B cell (primary cell): ENCODE measurements around the gene ITGA5. TPM values are rescaled to one million over a fixed set of nuclear protein-coding genes. Genes with fewer than 3 reads are reported as not detected.

ENCODE experiments used
- ATAC-seq: fragments of 200-7000 bp; cut with Tn5 transposase; one replicate; pipeline ENCODE4 v1.10.0; 2021; ENCODE audit warnings: low read depth, mild to moderate bottlenecking, moderate number of reproducible peaks, moderate library complexity
- CTCF ChIA-PET: fragments of 350-600 bp; sonication (Branson Sonifier 250); formaldehyde crosslinking; loops from one replicate; lab custom pipeline; 2021; ENCODE audit warnings: antibody characterized with exemption, inconsistent platforms; lab: Charles Lee
- POLR2A ChIA-PET: fragments of 350-600 bp; sonication (Branson Sonifier 250); formaldehyde crosslinking; loops from one replicate; lab custom pipeline; 2021; ENCODE audit warnings: antibody characterized with exemption; lab: Charles Lee
- DNase-seq: peaks from one replicate; pipeline ENCODE4 v3.0.0; 2013
- H2AFZ ChIP-seq: 2 replicates; pipeline ENCODE4 v1.6.1; 2012; ENCODE audit warnings: mild to moderate bottlenecking, low read depth, low read length; ENCODE audit not compliant: insufficient read depth, poor library complexity, severe bottlenecking
- H3K27ac ChIP-seq, 2 donors: 1 replicate in 1 of 2; 2 replicates in 1 of 2; pipeline ENCODE4 v1.5.1; 2012 to 2013; ENCODE audit warnings: low read length in 2 of 2, mild to moderate bottlenecking in 2 of 2, moderate library complexity in 1 of 2
- H3K27me3 ChIP-seq, 4 experiments: fragments of 200-600 bp in 1 of 4; sonication (generic) in 1 of 4; replicated peaks in 1 of 4; 1 replicate in 2 of 4; 2 replicates in 2 of 4; pipeline versions ENCODE4 v1.6.1 to v1.7.0; 2013 to 2016; ENCODE audit warnings: low read length in 3 of 4, mild to moderate bottlenecking in 2 of 4, mixed read lengths in 1 of 4, moderate library complexity in 1 of 4; ENCODE audit not compliant: insufficient read depth in 4 of 4, control insufficient read depth in 3 of 4; ENCODE audit errors: control extremely low read depth in 1 of 4
- H3K36me3 ChIP-seq, 2 experiments: replicated peaks in 1 of 2; 1 replicate in 1 of 2; 2 replicates in 1 of 2; pipeline versions ENCODE4 v1.6.1 to v1.7.1; 2013; ENCODE audit warnings: low read length in 1 of 2; ENCODE audit not compliant: insufficient read depth in 2 of 2, control insufficient read depth in 1 of 2; ENCODE audit errors: control extremely low read depth in 1 of 2, extremely low read depth in 1 of 2
- H3K4me1 ChIP-seq, 2 donors: fragments of 200-600 bp in 1 of 2; sonication (generic) in 1 of 2; 1 replicate in 1 of 2; 2 replicates in 1 of 2; pipeline versions ENCODE4 v1.5.1 to v1.6.1; 2013 to 2017; ENCODE audit warnings: low read length in 2 of 2; ENCODE audit not compliant: control insufficient read depth in 2 of 2, insufficient read depth in 2 of 2
- H3K4me2 ChIP-seq: replicated peaks from 2 replicates; pipeline ENCODE3; 2012; ENCODE audit warnings: mild to moderate bottlenecking, low read depth, low read length; ENCODE audit not compliant: poor library complexity, severe bottlenecking
- H3K4me3 ChIP-seq, 5 experiments: fragments of 200-600 bp in 1 of 5; sonication (generic) in 1 of 5; 1 replicate in 3 of 5; 2 replicates in 2 of 5; pipeline versions ENCODE4 v1.5.1 to v1.7.0; 2011 to 2016; ENCODE audit warnings: low read length in 4 of 5, mild to moderate bottlenecking in 4 of 5, low read depth in 2 of 5, control low read depth in 1 of 5, moderate library complexity in 1 of 5; ENCODE audit not compliant: insufficient read depth in 1 of 5; ENCODE audit errors: control extremely low read depth in 1 of 5, extremely low read depth in 1 of 5
- H3K79me2 ChIP-seq: fragments of 200-600 bp; sonication (generic); one replicate; pipeline ENCODE4 v1.6.0; 2016; ENCODE audit warnings: low read length; ENCODE audit not compliant: control insufficient read depth, insufficient read depth
- H3K9ac ChIP-seq: fragments of 200-600 bp; sonication (generic); 2 replicates; pipeline ENCODE4 v1.6.1; 2017; ENCODE audit warnings: mild to moderate bottlenecking, low read length, moderate library complexity
- H3K9me3 ChIP-seq, 3 donors: one replicate each; pipeline versions ENCODE4 v1.6.1 to v1.7.1; 2013; ENCODE audit warnings: low read length in 2 of 3; ENCODE audit not compliant: control insufficient read depth in 2 of 3, insufficient read depth in 1 of 3; ENCODE audit errors: control extremely low read depth in 1 of 3
- H4K20me1 ChIP-seq: 2 replicates; pipeline ENCODE4 v1.6.0; 2012; ENCODE audit warnings: mild to moderate bottlenecking, low read length; ENCODE audit not compliant: insufficient read depth, control insufficient read depth, poor library complexity, severe bottlenecking
- H3K27ac Mint-ChIP-seq: one replicate; pipeline ENCODE4 v1.8.0; 2021; ENCODE audit warnings: mixed read lengths
- H3K27me3 Mint-ChIP-seq: one replicate; pipeline ENCODE4 v1.8.0; 2021; ENCODE audit warnings: mixed read lengths
- H3K4me1 Mint-ChIP-seq: one replicate; pipeline ENCODE4 v1.8.0; 2021; ENCODE audit warnings: mixed read lengths
- H3K4me3 Mint-ChIP-seq: one replicate; pipeline ENCODE4 v1.8.0; 2021; ENCODE audit warnings: mixed read lengths
- H3K9me3 Mint-ChIP-seq: one replicate; pipeline ENCODE4 v1.8.0; 2022; ENCODE audit warnings: mixed read lengths; ENCODE audit not compliant: insufficient read depth
- EZH2 ChIP-seq: IDR thresholded peaks from 2 replicates; pipeline ENCODE4 v1.6.1; 2012; ENCODE audit warnings: borderline replicate concordance, low read depth, mild to moderate bottlenecking, moderate library complexity, low read length; ENCODE audit not compliant: insufficient read depth, poor library complexity, severe bottlenecking
- WGBS: methylation state at CpG from one replicate; pipeline ENCODE4 v1.1.5; 2013; ENCODE audit warnings: missing lambda C conversion rate; ENCODE audit not compliant: insufficient coverage; 5-methylcytosine and 5-hydroxymethylcytosine counted together
- intact Hi-C: fragments of 100-400 bp; cut with micrococcal nuclease; formaldehyde crosslinking; loops from one replicate; pipeline ENCODE4 v1.10.0; 2022
- polyA plus RNA-seq: library from polyadenylated mRNA; depleted of rRNA; stranded (reverse); fragments of >200 nt; gene quantifications from 2 replicates; pipeline ENCODE4 v1.2.3, GENCODE V29; 2012
- total RNA-seq, 2 donors: library from RNA; stranded (reverse); fragments of 120-200 nt in 1 of 2; gene quantifications; 1 replicate in 1 of 2; 2 replicates in 1 of 2; pipeline versions ENCODE4 v1.2.3 to v1.2.4, GENCODE V29; 2013 to 2022
- TF ChIP-seq, protein P1 (sequence below): fragments of 200-600 bp; IDR thresholded peaks from one replicate; pipeline ENCODE4 v1.8.0; 2022; ENCODE audit warnings: antibody characterized with exemption, mild to moderate bottlenecking

Gene ITGA5
- total and polyA plus RNA-seq, 2 donors (not counting 1 experiment from before 2014, with no cell fraction given): 3.6 to 6.1 TPM

DNA sequence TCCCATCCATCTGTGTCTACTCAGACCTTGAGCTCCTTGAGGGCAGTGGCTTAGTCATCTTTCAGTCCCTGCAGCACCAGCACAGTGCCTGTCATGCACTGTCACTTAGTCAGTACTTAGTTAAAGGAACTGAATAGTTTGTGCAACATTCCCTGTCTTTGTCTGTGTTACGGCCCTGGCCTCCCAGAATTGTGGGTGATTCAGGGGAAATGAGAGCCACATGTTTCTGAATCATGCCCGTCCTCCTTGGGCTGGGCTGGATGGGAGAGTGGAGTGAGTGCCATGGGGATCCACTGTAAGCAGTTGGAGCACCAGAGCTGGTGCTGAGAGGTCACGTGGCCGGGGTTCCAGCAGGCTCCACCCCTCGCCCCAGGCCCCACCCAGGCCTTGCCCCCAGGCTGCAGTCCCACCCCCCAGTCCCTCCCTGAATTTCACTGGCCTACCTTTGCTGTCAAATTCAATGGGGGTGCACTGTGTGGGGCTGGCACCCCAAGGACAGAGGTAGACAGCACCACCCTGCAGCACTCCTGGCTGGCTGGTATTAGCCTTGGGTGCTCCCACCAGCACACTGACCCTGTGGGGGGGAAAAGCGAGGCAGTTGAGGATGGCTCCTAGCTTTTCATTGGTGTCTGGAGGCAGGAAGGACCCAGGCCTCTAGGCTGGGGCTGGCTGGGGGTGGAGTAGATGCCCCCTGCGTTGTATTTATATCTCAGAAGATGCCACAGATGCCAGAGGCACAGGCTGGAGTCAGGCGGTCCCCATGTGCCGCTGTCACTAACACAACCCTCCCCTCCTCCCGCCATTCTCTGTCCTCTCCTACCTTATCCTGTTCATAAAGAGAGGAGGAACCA lies 7.5 kb downstream of the ITGA5 start:
- Mint-ChIP-seq H3K27ac (peak overlapping the region; percentile 61), H3K27me3 (no peaks in the 10 kb centered on the region), H3K4me1 (peaks cover 55% of the 10 kb centered on the region), H3K4me3 (peak overlapping the region; percentile 29), H3K9me3 (no peaks in the 10 kb centered on the region)
- peak overlapping the region; percentile 63 for H2AFZ ChIP-seq
- H3K79me2 ChIP-seq: no peaks in the 10 kb centered on the region
- no peaks in the 10 kb centered on the region for H4K20me1 ChIP-seq
- H3K27me3 ChIP-seq: no peaks in the 10 kb centered on the region
- ChIA-PET POLR2A (interaction anchor here (1.8 kb wide), 1 partner anchor 12 kb away, joined by 4 read pairs; no protein-coding TSS in a partner anchor), CTCF (interaction anchor here (0.6 to 14.7 kb wide), 6 partner anchors 11 to 95 kb away, joined by 3 to 297 read pairs (median 6); no protein-coding TSS in a partner anchor)
- H3K4me1 ChIP-seq: peaks cover 52 to 60% of the 10 kb centered on the region in 2 donors
- H3K4me2 ChIP-seq: peak overlapping the region; percentile 85
- H3K4me3 ChIP-seq: no peak overlapping the region
- no peak for ATAC-seq
- no peaks in the 10 kb centered on the region for H3K36me3 ChIP-seq
- no peak for DNase-seq
- 60% methylated on average over 3 of the region's 10 CpGs for WGBS
- no peak overlapping the region for H3K9ac ChIP-seq
- peak overlapping the region; percentile 66 to 78 for H3K27ac ChIP-seq
- intact Hi-C loops: no loop called here
- no peak for TF ChIP-seq EZH2
- TF ChIP-seq, protein P1, sequence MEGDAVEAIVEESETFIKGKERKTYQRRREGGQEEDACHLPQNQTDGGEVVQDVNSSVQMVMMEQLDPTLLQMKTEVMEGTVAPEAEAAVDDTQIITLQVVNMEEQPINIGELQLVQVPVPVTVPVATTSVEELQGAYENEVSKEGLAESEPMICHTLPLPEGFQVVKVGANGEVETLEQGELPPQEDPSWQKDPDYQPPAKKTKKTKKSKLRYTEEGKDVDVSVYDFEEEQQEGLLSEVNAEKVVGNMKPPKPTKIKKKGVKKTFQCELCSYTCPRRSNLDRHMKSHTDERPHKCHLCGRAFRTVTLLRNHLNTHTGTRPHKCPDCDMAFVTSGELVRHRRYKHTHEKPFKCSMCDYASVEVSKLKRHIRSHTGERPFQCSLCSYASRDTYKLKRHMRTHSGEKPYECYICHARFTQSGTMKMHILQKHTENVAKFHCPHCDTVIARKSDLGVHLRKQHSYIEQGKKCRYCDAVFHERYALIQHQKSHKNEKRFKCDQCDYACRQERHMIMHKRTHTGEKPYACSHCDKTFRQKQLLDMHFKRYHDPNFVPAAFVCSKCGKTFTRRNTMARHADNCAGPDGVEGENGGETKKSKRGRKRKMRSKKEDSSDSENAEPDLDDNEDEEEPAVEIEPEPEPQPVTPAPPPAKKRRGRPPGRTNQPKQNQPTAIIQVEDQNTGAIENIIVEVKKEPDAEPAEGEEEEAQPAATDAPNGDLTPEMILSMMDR: no peak
- H3K9me3 ChIP-seq: no peaks in the 10 kb centered on the region

DNA sequence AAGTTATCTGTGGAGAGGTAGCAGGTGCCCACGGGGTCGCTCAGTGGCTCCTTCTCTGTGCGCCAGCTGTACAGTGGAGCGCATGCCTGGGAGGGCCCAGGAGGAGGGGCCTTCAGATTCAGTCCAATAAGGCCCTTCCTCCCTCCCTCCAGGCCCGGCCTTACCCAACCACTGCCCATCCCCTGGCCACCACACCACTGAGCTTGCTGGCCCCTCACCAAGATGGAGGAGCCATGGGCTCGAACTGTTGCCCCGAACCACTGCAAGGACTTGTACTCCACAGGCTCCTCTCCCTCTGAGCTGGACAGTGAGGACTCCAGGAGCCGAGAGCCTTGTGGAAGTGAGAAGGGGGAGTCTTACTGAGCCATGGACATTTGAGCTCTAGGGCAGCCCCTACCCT lies 9.8 kb downstream of the ITGA5 start:
- H3K27ac ChIP-seq: no peak overlapping the region
- H3K9ac ChIP-seq: no peak overlapping the region
- no peaks in the 10 kb centered on the region for H3K79me2 ChIP-seq
- H2AFZ ChIP-seq: no peak overlapping the region
- Mint-ChIP-seq H3K27ac (peak overlapping the region; percentile 46), H3K9me3 (no peaks in the 10 kb centered on the region), H3K4me3 (no peak overlapping the region), H3K27me3 (peaks cover 7% of the 10 kb centered on the region), H3K4me1 (peaks cover 41% of the 10 kb centered on the region)
- no peaks in the 10 kb centered on the region for H3K27me3 ChIP-seq
- H3K4me2 ChIP-seq: no peak overlapping the region
- no peak for ATAC-seq
- no peaks in the 10 kb centered on the region for H4K20me1 ChIP-seq
- no peaks in the 10 kb centered on the region for H3K9me3 ChIP-seq
- ChIA-PET POLR2A (interaction anchor here (0.9 kb wide), 1 partner anchor 12 kb away, joined by 3 read pairs; no protein-coding TSS in a partner anchor), CTCF (interaction anchor here (0.6 to 14.7 kb wide), 8 partner anchors 8 to 624 kb away, joined by 3 to 297 read pairs (median 4); no protein-coding TSS in a partner anchor)
- no peak overlapping the region for H3K4me3 ChIP-seq
- H3K4me1 ChIP-seq: peaks cover 37 to 46% of the 10 kb centered on the region in 2 donors
- intact Hi-C loops: no loop called here
- no peaks in the 10 kb centered on the region for H3K36me3 ChIP-seq
- DNase-seq: no peak
- 87% methylated on average over 3 of the region's 8 CpGs for WGBS
- TF ChIP-seq, protein P1: no peak
- no peak for TF ChIP-seq EZH2
